Stimulated activated naive CD8-positive, alpha-beta T cell treated with anti-CD3 and anti-CD28 coated beads, Interleukin-15, amount 100 ng/mL, for 72 hours (primary cell): ENCODE measurements around the gene MAD1L1.

Experiments
- ATAC-seq: fragments of 150-1000 bp; cut with Tn5 transposase; 2 replicates; pipeline ENCODE4 v1.10.0; 2021; ENCODE audit warnings: mild to moderate bottlenecking, moderate library complexity
- DNase-seq, 2 donors: peaks; one replicate each; pipeline ENCODE4 v3.0.0; 2021 to 2022
- H3K27ac Mint-ChIP-seq, 2 donors: one replicate each; pipeline ENCODE4 v1.8.0; 2022; ENCODE audit warnings: mild to moderate bottlenecking in 2 of 2, mixed read lengths in 2 of 2, moderate library complexity in 2 of 2
- H3K27me3 Mint-ChIP-seq: one replicate; pipeline ENCODE4 v1.8.0; 2022; ENCODE audit warnings: mixed read lengths
- H3K4me1 Mint-ChIP-seq: one replicate; pipeline ENCODE4 v1.8.0; 2022; ENCODE audit warnings: mild to moderate bottlenecking, mixed read lengths
- H3K4me3 Mint-ChIP-seq, 2 donors: one replicate each; pipeline ENCODE4 v1.8.0; 2022; ENCODE audit warnings: mild to moderate bottlenecking in 2 of 2, mixed read lengths in 2 of 2, moderate library complexity in 1 of 2
- H3K9me3 Mint-ChIP-seq, 2 donors: one replicate each; pipeline ENCODE4 v1.8.0; 2022; ENCODE audit warnings: mixed read lengths in 2 of 2

The MAD1L1 gene

DNA sequence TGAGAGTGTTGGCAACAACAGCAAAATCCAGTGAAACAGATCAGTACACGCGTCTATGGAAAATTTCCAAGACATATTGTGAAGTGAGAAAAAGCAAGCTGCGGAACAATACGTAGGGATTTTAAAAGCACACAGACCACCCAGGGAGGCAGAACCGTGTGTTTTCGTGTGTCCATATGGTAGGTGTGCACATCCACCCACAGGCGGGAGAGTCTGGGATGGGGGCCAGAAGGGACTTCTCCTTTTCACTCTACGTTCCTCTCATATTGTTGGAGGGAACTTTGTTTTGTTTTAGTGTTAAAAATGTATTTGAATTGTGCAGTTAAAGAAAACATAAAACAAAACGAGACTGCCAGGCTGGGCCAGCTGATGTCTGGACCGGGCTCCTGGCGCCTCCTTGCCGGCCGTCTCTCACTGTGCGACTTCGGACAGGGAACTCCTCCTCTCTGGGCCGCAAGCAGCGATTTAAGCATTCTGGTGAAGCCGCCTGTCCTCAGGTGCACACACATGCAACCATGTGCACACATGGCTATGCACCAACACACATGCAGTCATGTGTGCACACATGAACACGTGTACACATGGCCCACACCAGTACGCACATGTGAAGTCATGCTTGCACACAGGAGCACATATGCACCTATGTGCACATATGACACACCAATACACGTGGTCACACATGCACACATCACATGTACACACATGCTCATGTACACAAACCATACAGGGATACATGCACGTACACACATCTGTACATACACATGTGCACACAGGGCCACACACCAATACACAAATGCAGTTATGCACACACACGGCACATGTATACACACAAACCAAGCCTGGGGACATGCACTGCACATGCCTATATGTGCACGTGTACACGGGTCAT is 421.5 kb downstream of the MAD1L1 start:
- Mint-ChIP-seq H3K27me3 (no peaks in the 10 kb centered on the region), H3K4me1 (no peaks in the 10 kb centered on the region), H3K9me3 (no peaks in the 10 kb centered on the region), H3K4me3 (no peak overlapping the region), H3K27ac (no peak overlapping the region)
- no peak for DNase-seq
- ATAC-seq = no peak

DNA sequence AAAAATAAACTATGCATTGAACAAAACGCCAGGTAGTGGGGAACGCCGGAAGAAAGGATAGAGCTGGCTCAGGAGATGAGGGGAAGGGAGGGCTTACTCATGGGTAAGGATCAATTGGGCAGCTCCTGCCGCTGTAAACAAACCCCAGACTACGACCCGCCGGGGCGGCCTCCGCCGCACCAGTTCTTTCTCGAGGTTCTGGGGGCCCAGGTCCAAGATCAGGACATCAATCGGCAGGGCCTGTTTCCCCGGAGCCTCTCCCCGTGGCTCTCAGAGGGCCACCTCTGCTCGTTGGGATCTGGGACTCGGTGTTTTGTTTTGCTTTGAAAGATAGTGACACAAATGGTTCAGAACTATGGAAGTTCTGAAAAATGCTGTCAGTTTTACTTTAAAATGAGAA is 422.2 kb downstream of the MAD1L1 start:
- H3K4me3 Mint-ChIP-seq = no peak overlapping the region
- H3K27ac Mint-ChIP-seq = no peak overlapping the region
- no peaks in the 10 kb centered on the region for H3K4me1 Mint-ChIP-seq
- ATAC-seq = no peak
- H3K27me3 Mint-ChIP-seq = no peaks in the 10 kb centered on the region
- no peak for DNase-seq
- H3K9me3 Mint-ChIP-seq = no peaks in the 10 kb centered on the region

DNA sequence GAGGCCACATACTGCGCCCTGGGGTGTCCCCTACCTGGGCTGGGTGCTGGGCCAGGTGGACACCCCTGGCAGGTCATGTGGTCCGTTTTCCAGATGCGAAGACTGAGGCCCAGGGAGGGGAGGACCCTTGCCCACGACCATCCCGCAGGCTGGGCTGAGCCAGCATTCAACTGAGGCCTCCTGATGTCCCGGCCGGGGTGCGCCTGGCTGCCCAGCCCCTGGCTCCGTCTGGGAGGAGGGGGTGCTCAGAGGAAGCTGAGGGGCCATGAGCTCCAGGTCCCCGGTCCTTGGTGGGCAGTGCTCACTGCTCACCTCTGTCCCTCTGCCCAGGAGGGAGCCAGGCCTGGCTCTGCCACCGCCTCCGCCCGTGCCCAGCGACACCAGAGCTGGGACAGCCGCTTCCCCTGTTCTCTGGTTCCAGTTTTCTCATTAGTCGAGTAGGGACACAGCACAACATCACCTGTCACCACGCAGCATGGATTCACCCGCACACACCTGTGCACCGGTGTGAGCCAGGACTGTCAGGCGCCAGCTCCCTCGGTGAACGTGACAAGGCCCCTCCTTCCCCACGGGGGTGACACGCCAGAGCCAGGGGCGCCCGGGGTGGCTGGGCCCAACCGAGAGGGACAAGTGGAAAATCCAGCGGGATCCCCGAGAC is 423.0 kb downstream of the MAD1L1 start:
- Mint-ChIP-seq H3K4me3 (no peak overlapping the region), H3K27ac (no peak overlapping the region), H3K27me3 (no peaks in the 10 kb centered on the region), H3K4me1 (no peaks in the 10 kb centered on the region), H3K9me3 (no peaks in the 10 kb centered on the region)
- ATAC-seq (no peak), DNase-seq (no peak)

DNA sequence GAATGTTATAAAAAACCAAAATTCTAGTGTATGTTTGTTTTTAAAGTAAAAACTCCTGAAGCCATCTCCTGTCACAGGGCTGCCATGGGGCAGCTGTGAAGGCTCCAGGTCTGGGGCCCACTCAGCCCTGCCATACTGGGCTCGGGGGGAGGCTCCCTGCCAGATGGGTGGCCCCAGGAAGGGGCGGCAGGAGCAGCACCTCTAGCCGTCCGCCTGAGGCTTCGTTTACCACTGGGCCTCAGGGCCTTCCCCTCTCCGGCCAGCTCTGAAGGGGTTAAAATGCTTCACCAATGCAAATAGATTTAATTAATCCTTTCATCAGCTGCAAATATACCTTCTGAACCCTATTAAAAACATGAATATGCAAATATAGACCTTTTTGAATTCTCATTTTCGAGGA is 423.7 kb downstream of the MAD1L1 start:
- Mint-ChIP-seq H3K9me3 (no peaks in the 10 kb centered on the region), H3K4me3 (no peak overlapping the region), H3K4me1 (no peaks in the 10 kb centered on the region), H3K27me3 (no peaks in the 10 kb centered on the region), H3K27ac (no peak overlapping the region)
- no peak for DNase-seq
- ATAC-seq = no peak

DNA sequence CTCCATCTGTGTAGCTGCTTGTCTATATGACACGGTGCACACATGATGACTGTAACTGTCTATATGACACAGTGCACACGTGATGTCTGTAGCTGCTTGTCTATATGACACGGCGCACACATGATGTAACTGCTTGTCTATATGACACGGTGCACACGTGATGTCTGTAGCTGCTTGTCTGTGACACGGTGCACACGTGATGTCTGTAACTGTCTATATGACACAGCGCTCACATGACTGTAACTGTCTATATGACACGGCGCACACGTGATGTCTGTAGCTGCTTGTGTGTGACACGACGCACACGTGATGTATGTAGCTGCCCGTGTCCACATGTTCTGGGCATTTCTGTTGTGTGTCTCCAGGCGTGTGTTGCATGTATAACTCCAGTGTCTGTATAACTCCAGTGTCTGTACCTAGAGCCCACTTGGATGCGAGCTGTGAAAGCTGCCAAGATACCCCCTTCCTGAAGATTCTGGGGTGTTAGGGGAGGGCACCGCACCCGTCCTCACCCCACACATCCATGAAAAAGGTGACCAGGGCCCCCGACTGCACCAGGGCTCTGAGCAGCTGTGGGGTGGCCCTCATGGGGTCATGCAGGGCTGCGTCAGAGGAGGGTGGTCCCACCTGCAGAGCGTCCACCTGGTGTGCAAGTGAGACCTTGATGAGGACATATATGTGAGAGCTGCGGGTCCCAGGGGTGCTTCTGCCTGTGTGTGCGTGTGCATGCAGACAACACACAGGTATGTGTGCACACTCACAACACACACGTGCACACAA is 424.7 kb downstream of the MAD1L1 start:
- no peaks in the 10 kb centered on the region for H3K9me3 Mint-ChIP-seq
- ATAC-seq (no peak), DNase-seq (no peak)
- H3K4me1 Mint-ChIP-seq = no peaks in the 10 kb centered on the region
- no peak overlapping the region for H3K4me3 Mint-ChIP-seq
- peaks cover 9% of the 10 kb centered on the region for H3K27me3 Mint-ChIP-seq
- H3K27ac Mint-ChIP-seq = no peak overlapping the region

DNA sequence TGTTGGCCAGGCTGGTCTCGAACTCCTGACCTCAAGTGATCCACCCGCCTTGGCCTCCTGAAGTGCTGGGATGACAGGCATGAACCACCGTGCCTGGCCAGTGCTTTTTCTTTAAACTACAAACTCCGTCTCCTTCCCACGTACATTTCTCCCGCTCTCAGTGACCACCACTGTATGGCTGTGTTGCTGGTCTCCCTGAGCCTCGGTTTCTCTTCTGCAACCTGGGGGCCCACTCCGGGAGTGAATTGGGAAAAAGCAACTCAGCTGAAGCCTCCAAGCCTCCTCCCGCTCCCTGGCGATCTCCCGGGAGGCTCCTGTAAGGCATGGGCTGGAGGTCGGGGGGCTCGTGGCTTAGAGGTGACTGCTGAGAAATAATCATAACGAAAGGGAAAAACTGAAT is 426.4 kb downstream of the MAD1L1 start:
- ATAC-seq (no peak), DNase-seq (no peak)
- Mint-ChIP-seq H3K4me1 (no peaks in the 10 kb centered on the region), H3K9me3 (no peaks in the 10 kb centered on the region), H3K4me3 (no peak overlapping the region), H3K27me3 (peaks cover 14% of the 10 kb centered on the region), H3K27ac (no peak overlapping the region)

DNA sequence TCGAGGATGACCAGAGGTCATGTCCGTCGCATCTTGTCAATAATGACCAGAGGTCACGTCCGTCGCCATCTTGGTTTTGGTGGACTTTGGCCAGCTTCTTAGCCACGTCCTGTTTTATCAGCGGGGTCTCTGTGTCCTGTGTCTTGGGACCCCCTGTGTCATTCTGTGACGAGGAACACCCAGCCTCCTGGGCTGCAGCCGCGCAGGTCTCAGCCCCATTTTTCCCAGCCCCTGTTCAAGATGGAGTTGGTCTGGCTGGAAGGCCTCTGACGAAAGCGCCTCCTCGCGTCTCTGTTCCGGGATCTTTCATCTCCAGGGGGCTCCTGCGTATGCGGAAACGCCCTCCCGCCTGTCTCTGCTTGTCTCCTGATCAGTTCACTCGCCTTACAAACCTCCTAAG is 428.4 kb downstream of the MAD1L1 start:
- no peaks in the 10 kb centered on the region for H3K4me1 Mint-ChIP-seq
- no peak overlapping the region for H3K4me3 Mint-ChIP-seq
- H3K27me3 Mint-ChIP-seq = peaks cover 14% of the 10 kb centered on the region
- no peak overlapping the region for H3K27ac Mint-ChIP-seq
- ATAC-seq (no peak), DNase-seq (no peak)
- H3K9me3 Mint-ChIP-seq = no peaks in the 10 kb centered on the region

DNA sequence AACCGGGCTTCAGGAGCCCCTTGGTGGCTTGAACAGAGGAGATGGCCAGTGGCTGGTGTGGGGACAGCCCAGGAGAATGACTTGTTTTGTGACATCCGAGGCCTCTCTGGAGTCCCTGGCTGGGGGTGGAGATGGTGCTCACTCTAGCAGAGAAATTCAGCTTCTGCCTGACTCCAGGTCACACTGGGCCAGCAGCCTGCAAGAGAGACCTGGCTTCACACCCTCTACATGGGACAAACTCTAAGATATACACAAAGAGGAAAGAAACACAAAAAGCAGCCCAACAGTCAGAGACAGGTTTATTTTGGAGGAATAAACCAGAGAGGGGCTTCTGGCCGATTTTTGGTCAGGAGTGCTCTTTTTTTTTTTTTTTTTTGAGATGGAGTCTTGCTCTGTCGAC is 429.8 kb downstream of the MAD1L1 start:
- H3K4me3 Mint-ChIP-seq = no peak overlapping the region

DNA sequence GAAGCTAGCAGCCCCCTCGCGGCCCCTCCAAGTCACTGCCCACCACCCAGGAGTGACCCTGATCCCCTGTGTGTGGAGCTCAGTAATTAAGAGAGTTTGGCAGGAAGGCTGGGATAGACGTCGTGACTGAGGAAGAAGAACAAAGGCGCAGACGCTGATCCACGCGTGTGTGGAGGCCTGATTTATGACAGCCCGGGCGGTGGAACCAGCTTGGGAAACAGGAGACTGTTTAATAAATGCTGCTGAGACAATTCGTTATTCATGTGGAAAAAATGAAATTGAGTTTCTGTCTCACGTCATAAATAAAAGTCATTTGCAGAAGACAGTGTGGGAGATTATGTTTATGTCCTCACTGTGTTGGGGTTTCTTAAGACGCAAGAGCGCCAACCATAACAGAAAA is 431.8 kb downstream of the MAD1L1 start:
- H3K4me3 Mint-ChIP-seq = no peak overlapping the region
- no peaks in the 10 kb centered on the region for H3K4me1 Mint-ChIP-seq
- ATAC-seq (no peak), DNase-seq (no peak)
- peaks cover 17% of the 10 kb centered on the region for H3K27me3 Mint-ChIP-seq
- H3K9me3 Mint-ChIP-seq = peaks cover 2 to 4% of the 10 kb centered on the region in 2 donors
- H3K27ac Mint-ChIP-seq = no peak overlapping the region

More for the DNA sequence above, 429.8 kb downstream of the MAD1L1 start:
- ATAC-seq = no peak
- no peak for DNase-seq
- H3K4me1 Mint-ChIP-seq = no peaks in the 10 kb centered on the region
- H3K27me3 Mint-ChIP-seq = peaks cover 14% of the 10 kb centered on the region
- H3K9me3 Mint-ChIP-seq = no peaks in the 10 kb centered on the region
- no peak overlapping the region for H3K27ac Mint-ChIP-seq

DNA sequence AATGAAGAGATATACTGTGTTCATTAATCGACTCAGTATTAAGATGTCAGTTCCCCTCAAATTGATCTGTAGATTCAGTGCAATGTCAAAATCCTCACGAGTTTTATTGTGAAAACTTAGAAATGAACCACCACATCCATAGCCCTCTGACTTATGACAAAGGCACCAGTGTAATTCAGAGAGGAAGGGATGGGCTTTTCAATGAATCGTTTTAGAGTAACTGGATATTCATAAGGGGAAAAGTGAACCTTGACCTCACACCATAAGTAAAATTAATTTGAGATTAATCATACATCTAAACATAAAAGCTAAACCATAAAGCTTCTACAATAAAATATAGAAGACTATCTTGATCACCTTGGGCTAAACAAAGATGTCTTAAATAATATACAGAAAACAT is 434.6 kb downstream of the MAD1L1 start:
- H3K4me3 Mint-ChIP-seq = no peak overlapping the region
- H3K4me1 Mint-ChIP-seq = no peaks in the 10 kb centered on the region
- peaks cover 20 to 28% of the 10 kb centered on the region in 2 donors for H3K9me3 Mint-ChIP-seq
- DNase-seq = no peak
- H3K27me3 Mint-ChIP-seq = peaks cover 17% of the 10 kb centered on the region
- no peak for ATAC-seq
- H3K27ac Mint-ChIP-seq = no peak overlapping the region

DNA sequence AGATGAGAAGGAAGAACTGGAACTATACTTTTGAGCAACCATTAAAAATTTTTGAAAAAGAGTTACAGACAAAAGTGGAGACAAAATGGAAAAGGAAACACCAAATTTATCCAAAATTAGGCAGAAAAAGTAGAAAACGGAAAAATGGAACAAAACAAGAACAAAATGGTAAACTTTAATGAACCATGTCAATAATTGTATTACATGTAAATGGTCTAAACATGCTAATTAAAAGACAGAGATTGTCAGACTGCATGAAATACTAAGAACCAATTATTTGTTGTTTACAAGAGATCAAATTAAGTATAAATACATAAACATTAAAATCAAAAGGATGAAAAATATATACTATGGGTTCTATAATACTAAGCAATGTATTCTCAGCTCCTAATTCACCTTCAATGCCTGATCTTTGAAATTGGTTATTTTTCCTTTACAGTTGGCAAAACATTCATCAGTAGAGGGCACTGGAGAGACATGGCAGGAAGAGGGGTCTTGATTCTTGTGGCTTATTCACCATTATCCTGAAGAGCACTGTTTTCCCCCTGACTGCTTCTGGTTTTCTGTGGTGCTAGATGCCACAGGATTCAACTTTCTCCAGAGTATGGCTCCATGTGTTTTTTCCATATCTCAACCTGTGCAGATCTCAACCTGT is 437.7 kb downstream of the MAD1L1 start:
- DNase-seq (no peak), ATAC-seq (no peak)
- H3K4me3 Mint-ChIP-seq = no peak overlapping the region
- peaks cover 10% of the 10 kb centered on the region for H3K27me3 Mint-ChIP-seq
- no peaks in the 10 kb centered on the region for H3K4me1 Mint-ChIP-seq
- H3K27ac Mint-ChIP-seq = no peak overlapping the region
- H3K9me3 Mint-ChIP-seq = peaks cover 24 to 29% of the 10 kb centered on the region in 2 donors

DNA sequence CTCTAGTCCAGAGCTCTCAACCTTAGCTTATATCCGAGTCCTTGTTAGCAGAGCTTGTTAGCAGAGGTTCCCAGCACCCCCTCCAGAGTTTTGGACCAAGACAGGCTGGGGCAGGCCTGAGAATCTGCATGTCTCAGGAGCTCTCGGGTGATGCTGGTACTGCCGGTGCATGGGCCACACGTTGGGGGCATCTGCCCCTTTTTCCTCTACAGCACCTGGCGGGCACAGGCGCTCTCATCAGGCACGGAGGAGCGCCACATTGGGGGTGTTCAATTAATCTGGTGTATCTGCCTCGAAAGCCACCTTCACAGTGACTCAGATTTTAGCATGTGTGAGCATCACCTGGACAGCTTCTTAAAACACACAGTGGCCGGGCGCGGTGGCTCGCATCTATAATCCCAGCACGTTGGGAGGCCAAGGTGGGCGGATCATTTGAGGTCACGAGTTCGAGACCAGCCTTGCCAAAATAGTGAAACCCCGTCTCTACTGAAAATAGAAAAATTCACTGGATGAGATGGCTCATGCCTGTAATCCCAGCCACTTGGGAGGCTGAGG is 445.0 kb downstream of the MAD1L1 start:
- Mint-ChIP-seq H3K9me3 (peaks cover 9 to 16% of the 10 kb centered on the region in 2 donors), H3K27me3 (no peaks in the 10 kb centered on the region), H3K4me1 (peaks cover 9% of the 10 kb centered on the region), H3K27ac (no peak overlapping the region), H3K4me3 (no peak overlapping the region)
- DNase-seq = no peak
- no peak for ATAC-seq

DNA sequence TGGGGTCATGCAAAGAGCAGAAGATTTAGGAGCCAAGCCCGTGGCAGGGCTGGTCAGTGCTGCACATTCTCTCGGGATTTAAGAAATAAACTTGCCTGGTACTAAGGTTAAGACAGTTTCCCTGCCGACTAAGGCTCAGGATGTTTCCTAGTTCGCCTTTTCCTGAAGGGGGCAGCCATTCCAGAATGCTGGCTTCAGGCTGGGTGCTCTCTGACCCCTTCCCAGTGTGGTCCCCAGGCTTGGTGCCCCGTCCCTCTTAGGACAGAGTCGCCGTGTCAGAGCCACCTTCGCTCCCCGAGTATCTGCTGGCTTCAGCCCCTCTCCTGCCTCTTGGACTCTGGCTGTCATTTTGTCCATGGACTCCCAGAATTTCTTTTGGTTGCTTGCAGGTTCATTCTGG is 445.5 kb downstream of the MAD1L1 start:
- no peak for ATAC-seq
- Mint-ChIP-seq H3K4me3 (no peak overlapping the region), H3K27me3 (no peaks in the 10 kb centered on the region), H3K4me1 (peaks cover 9% of the 10 kb centered on the region), H3K9me3 (peaks cover 5 to 16% of the 10 kb centered on the region in 2 donors), H3K27ac (no peak overlapping the region)
- DNase-seq = no peak

DNA sequence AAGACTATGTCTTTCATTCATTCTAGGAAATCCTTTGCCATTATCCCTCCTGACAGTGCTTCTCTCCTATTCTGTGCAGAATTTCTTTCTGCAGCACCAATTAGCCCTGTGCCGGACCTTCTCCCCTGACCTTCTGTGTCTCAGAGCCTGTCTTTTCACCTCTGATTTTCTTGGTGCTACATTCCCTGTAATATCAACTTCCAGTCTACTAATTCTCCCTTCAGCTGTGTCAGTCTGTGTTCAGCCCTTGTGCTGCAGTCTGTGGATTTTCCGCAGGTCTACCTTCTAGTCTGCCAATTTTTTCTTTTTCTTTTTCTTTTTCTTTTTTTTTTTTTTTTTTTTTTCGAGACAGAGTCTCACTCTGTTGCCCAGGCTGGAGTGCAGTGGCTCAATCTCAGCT is 446.9 kb downstream of the MAD1L1 start:
- Mint-ChIP-seq H3K9me3 (peaks cover 5 to 16% of the 10 kb centered on the region in 2 donors), H3K27me3 (no peaks in the 10 kb centered on the region), H3K4me3 (no peak overlapping the region), H3K4me1 (peaks cover 9% of the 10 kb centered on the region), H3K27ac (no peak overlapping the region)
- ATAC-seq = no peak
- no peak for DNase-seq

DNA sequence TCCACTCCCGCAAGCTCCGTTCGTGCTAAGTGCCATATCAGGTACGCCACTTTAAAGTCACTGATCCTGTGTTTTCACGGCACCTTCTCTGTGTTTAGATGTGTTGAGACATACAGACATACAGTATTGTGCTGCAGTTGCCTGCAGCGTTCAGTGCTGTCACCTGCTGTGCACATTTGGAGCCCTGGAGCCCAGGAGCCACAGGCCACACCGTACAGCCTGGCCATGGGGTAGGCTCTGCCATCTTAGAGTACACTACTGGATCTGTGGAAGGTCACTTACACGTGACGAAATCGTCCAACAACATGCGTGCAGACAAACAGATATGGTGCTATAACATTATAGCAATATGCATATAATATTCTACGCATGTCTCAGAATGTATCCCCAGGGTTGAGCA is 451.4 kb downstream of the MAD1L1 start:
- ATAC-seq (no peak), DNase-seq (no peak)
- no peak overlapping the region for H3K4me3 Mint-ChIP-seq
- no peaks in the 10 kb centered on the region for H3K27me3 Mint-ChIP-seq
- peaks cover 11 to 30% of the 10 kb centered on the region in 2 donors for H3K9me3 Mint-ChIP-seq
- peaks cover 9% of the 10 kb centered on the region for H3K4me1 Mint-ChIP-seq
- no peak overlapping the region for H3K27ac Mint-ChIP-seq
